Activated CD4-positive, alpha-beta T cell treated with anti-CD3 and anti-CD28 coated beads, Interleukin-10, Interleukin-2, amounts not matched to agents 100 ng/mL and 50 ng/mL, durations not matched to agents 16 hours and 8 hours (primary cell): ENCODE results near the gene LTBP2.
"Not testable (repeated sequence)": the region's sequence is repeated elsewhere in the genome, so short reads cannot be mapped to it uniquely, and the experiment has no call there.

Experiments used
- DNase-seq: peaks from one replicate; pipeline ENCODE4 v3.0.0-alpha.2; 2020

LTBP2 gene

GRCh38 chr14:74474376-74474775, 137.7 kb downstream of the LTBP2 start:
- no peak for DNase-seq

- no peak for DNase-seq
Measured at GRCh38 chr14:74472601-74473000, 139.4 kb downstream of the LTBP2 start.

- no peak for DNase-seq
Measured at GRCh38 chr14:74469548-74470518, 142.2 kb downstream of the LTBP2 start.

GRCh38 chr14:74468513-74468912, 143.5 kb downstream of the LTBP2 start:
- DNase-seq, result no peak

GRCh38 chr14:74465335-74465734, 146.7 kb downstream of the LTBP2 start:
- DNase-seq, result no peak

GRCh38 chr14:74464785-74465184, 147.3 kb downstream of the LTBP2 start:
- DNase-seq, result no peak

GRCh38 chr14:74463697-74464096, 148.3 kb downstream of the LTBP2 start:
- no peak for DNase-seq

GRCh38 chr14:74462993-74463392, 149.0 kb downstream of the LTBP2 start:
- no peak for DNase-seq

GRCh38 chr14:74459976-74460375, 152.1 kb downstream of the LTBP2 start:
- DNase-seq, result no peak

- DNase-seq, result peak; percentile 22
Measured at GRCh38 chr14:74459289-74459946, 152.6 kb downstream of the LTBP2 start.

GRCh38 chr14:74457565-74457895, 154.5 kb downstream of the LTBP2 start:
- no peak for DNase-seq

- no peak for DNase-seq
Measured at GRCh38 chr14:74456684-74457564, 155.1 kb downstream of the LTBP2 start.

GRCh38 chr14:74454397-74454796, 157.6 kb downstream of the LTBP2 start:
- not testable (repeated sequence) for DNase-seq
